Mesodermal cell (in vitro differentiated cells): ENCODE data around the gene DPY19L2.
"Not testable (repeated sequence)": the region's sequence is repeated elsewhere in the genome, so short reads cannot be mapped to it uniquely, and the experiment has no call there.

Experiments used
- H3K27ac ChIP-seq: 2 replicates; pipeline ENCODE4 v1.7.0; 2013; ENCODE audit warnings: mild to moderate bottlenecking, low read depth, low read length, moderate library complexity; ENCODE audit not compliant: severe bottlenecking
- H3K36me3 ChIP-seq: 2 replicates; pipeline ENCODE4 v1.7.1; 2013; ENCODE audit warnings: mild to moderate bottlenecking, low read length, moderate library complexity; ENCODE audit not compliant: control insufficient read depth, insufficient read depth
- H3K4me1 ChIP-seq: one replicate; pipeline ENCODE4 v1.7.1; 2013; ENCODE audit warnings: mild to moderate bottlenecking, low read length; ENCODE audit not compliant: insufficient read depth, control insufficient read depth, poor library complexity, severe bottlenecking
- H3K4me3 ChIP-seq: 2 replicates; pipeline ENCODE4 v1.7.0; 2013; ENCODE audit warnings: low read length, control low read depth, mild to moderate bottlenecking; ENCODE audit not compliant: insufficient read depth, poor library complexity, severe bottlenecking; ENCODE audit errors: extremely low read depth
- H3K9me3 ChIP-seq: 2 replicates; pipeline ENCODE4 v1.7.1; 2013; ENCODE audit warnings: mild to moderate bottlenecking, low read length, moderate library complexity; ENCODE audit not compliant: control insufficient read depth
- WGBS, 2 experiments: methylation state at CpG; one replicate each; pipeline ENCODE4 v1.1.5; 2013; ENCODE audit warnings: missing lambda C conversion rate in 2 of 2; ENCODE audit not compliant: insufficient coverage in 2 of 2; 5-methylcytosine and 5-hydroxymethylcytosine counted together

Gene DPY19L2

DNA sequence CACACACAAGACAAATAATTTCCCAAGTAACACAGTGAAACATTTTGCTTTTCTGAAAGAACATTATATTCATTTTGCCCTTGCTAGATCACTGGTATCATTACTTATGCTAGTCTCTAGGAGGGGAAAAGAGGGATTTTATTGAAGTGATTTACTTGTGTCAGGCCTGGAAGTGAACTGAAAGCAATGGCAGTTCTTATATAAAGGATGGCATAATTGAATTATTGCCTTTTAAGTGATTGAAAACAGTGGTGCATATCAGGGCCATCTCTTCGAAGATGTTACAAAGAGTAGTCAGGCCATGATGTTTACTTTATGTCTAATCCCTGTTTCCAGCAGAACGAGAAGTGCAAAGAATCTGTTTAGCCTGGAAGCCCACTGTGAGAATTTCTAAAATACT is 30.7 kb upstream of the DPY19L2 start:
- H3K4me1 ChIP-seq, H3K4me3 ChIP-seq, H3K9me3 ChIP-seq, H3K36me3 ChIP-seq, H3K27ac ChIP-seq: not testable (repeated sequence)
- no CpG with 5 or more reads among the region's 2 CpGs for whole genome bisulfite sequencing, 2 experiments

DNA sequence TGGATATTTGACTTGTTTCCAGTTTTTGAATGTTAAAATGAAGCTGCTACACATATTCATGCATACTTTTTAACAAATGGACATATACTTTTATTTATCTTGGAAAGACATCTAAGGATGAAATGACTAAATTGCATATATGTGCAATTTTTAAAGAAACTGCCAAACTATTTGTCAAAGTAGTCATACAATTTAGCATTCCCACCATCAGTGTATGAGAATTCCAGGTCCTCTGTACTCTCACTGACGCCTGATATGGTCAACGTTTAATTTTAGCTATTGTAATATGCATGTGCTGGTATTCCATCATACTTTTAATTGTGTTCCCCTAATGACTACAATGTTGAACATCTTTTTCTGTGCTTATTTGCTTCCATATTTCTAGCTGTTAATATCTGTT is 22.5 kb upstream of the DPY19L2 start:
- WGBS, 2 experiments, result 92% methylated on average over 2 of the region's 2 CpGs; no CpG with 5 or more reads in 1 of the 2 experiments
- not testable (repeated sequence) for H3K4me3 ChIP-seq, H3K9me3 ChIP-seq, H3K27ac ChIP-seq, H3K4me1 ChIP-seq, H3K36me3 ChIP-seq

DNA sequence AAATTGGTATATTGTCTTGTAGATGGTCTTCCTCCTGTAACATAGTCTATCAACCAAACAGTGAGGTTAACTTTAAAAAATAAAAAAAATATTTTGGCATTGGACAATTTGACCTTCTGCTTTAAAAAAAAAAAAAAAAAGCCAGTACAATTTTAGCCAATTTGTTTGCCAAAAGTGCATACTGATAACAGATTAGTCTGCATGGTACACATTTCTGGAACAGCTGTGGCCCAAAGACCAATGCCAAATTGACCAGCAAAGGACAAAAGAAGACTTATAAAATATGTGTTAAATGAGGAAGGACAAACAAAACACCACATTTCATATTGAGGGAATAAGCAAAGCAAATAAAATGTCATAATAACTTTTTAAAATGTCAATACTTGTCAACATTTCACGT is 20.8 kb upstream of the DPY19L2 start:
- H3K4me1 ChIP-seq, H3K9me3 ChIP-seq, H3K27ac ChIP-seq, H3K4me3 ChIP-seq, H3K36me3 ChIP-seq: not testable (repeated sequence)
- no CpG with 5 or more reads among the region's 1 CpG for WGBS, 2 experiments

DNA sequence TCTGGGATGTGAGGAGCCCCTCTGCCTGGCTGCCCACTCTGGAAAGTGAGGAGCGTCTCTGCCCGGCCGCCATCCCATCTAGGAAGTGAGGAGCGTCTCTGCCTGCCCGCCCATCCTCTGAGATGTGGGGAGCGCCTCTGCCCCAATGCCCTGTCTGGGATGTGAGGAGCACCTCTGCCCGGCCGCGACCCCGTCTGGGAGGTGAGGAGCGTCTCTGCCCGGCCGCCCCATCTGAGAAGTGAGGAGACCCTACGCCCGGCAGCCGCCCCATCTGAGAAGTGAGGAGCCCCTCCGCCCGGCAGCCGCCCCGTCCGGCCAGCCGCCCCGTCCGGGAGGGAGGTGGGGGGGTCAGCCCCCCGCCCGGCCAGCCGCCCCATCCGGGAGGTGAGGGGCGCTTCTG is 18.3 kb upstream of the DPY19L2 start:
- H3K36me3 ChIP-seq, H3K9me3 ChIP-seq, H3K4me1 ChIP-seq, H3K4me3 ChIP-seq, H3K27ac ChIP-seq: not testable (repeated sequence)
- WGBS, 2 experiments, result 98% methylated on average over 9 of the region's 29 CpGs; no CpG with 5 or more reads in 1 of the 2 experiments

DNA sequence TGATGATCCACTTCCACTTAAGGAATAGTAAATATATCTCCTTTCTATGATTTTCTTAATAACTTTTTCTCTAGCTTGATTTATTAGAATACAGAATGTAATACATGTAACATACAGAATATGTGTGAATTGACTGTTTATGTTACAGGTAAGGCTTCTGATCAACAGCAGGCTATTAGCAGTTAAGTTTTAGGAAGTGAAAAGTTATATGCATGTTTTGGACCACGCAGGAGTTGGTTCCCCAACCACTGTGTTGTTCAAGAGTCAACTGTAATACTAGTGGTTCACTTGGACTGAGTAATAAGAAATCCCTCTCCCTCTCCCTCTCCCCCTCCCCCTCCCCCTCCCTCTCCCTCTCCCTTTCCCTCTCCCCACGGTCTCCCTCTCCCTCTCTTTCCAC is 17.5 kb upstream of the DPY19L2 start:
- no CpG with 5 or more reads among the region's 2 CpGs for WGBS, 2 experiments

DNA sequence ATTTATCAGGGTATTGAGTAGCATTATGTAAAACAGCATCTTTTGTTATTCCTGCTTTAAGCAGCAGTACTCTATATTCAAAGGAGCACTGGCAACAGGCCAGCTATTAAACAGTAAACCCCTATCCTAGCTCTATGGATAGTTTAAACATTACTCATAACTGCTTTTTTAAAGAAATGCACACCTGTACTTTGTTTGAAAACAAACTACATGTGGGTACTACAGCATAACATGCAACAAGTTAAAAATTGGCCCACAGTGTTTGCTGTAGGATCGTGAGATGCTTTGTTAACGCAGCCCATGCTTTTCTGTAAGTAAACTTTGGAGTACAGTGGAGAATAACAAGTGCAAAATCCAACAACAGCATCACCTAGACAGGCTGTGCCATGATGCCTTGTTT is 14.3 kb upstream of the DPY19L2 start:
- H3K4me3 ChIP-seq, H3K36me3 ChIP-seq, H3K9me3 ChIP-seq, H3K27ac ChIP-seq, H3K4me1 ChIP-seq: not testable (repeated sequence)
- WGBS, 2 experiments, result no CpG with 5 or more reads among the region's 2 CpGs

More for the DNA sequence above, 17.5 kb upstream of the DPY19L2 start:
- not testable (repeated sequence) for H3K4me3 ChIP-seq, H3K36me3 ChIP-seq, H3K4me1 ChIP-seq, H3K9me3 ChIP-seq, H3K27ac ChIP-seq

DNA sequence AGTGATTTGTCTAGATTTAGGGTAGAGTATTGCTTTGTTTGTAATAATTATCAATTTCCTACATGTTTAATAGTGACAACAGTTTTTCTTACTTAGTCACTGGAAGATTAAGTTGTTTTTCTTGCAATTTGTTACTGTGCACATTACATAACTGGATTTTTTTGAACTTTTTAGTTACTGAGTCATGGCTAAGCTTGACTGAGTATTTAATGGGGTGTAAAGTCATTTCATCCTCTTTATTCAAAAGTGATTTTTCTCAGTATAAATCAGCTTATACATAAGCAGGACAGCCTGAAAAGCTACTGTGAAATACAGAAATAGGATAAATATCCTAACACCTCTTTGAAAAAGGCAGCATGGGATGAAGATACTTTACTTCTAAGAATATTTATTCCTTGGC is 12.5 kb upstream of the DPY19L2 start:
- not testable (repeated sequence) for H3K4me1 ChIP-seq, H3K9me3 ChIP-seq, H3K36me3 ChIP-seq, H3K4me3 ChIP-seq, H3K27ac ChIP-seq

DNA sequence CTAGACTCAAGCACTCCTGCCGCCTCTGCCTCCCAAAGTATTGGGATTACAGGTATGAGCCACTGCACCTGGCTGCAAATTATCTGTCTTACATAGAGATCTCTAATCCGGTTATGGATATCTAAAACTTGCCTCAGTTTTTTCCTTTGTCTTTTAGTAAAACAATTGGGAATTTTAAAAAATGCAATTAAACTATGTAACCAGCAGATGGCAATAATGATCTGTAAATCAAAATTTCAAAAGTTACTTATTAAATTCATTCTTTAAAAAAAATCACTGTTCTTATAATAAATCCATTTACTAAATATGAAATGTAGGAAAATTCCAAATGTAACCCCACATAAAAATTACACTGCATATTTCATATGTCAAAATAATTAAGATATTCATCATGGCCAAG is 4.3 kb upstream of the DPY19L2 start:
- H3K4me1 ChIP-seq, H3K36me3 ChIP-seq, H3K27ac ChIP-seq, H3K4me3 ChIP-seq, H3K9me3 ChIP-seq: not testable (repeated sequence)
- 83% methylated on average over 1 of the region's 2 CpGs; no CpG with 5 or more reads in 1 of the 2 experiments for WGBS, 2 experiments

DNA sequence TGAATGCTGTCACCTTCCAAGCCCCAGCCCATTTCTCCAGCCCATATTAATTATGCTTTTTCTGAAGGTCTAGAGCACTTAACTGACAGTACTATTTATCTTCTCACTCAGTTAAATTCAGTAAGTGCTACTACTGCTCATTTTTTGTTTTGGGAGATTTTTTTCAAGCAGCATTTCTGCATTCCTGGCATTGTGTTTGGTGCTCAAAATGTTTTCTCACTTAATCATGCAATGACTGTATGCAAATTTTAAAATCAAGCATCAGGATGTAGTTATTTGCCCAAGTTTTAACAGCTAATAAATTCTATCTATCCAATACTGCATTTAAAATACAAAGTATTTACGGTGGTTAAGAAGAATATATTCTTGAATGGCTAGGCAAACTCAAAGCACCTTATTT is 1.6 kb upstream of the DPY19L2 start:
- H3K27ac ChIP-seq, H3K9me3 ChIP-seq, H3K4me1 ChIP-seq, H3K36me3 ChIP-seq, H3K4me3 ChIP-seq: not testable (repeated sequence)
- WGBS, 2 experiments, result no CpG with 5 or more reads among the region's 1 CpG

DNA sequence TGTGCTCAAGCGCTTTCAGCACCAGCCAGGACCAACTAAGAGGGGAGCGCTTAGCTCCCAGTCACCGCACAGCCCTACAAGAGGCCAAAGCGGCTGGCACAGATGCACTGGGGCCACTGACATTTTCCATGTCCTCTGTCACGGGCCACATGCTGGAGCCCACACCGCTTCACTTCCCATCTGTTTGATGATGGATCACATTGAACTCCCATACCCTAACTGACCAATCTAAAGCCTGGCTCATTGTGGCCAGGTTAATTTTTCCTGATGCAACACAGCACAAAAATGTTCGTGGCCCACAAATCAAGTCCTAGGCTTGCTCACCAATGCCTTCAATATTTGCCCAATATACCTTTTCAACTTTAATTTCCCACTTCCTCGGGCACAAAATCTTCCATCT is 1.1 kb upstream of the DPY19L2 start:
- not testable (repeated sequence) for H3K9me3 ChIP-seq, H3K36me3 ChIP-seq, H3K4me3 ChIP-seq, H3K27ac ChIP-seq, H3K4me1 ChIP-seq
- WGBS, 2 experiments, result 60% methylated on average over 2 of the region's 8 CpGs; no CpG with 5 or more reads in 1 of the 2 experiments

DNA sequence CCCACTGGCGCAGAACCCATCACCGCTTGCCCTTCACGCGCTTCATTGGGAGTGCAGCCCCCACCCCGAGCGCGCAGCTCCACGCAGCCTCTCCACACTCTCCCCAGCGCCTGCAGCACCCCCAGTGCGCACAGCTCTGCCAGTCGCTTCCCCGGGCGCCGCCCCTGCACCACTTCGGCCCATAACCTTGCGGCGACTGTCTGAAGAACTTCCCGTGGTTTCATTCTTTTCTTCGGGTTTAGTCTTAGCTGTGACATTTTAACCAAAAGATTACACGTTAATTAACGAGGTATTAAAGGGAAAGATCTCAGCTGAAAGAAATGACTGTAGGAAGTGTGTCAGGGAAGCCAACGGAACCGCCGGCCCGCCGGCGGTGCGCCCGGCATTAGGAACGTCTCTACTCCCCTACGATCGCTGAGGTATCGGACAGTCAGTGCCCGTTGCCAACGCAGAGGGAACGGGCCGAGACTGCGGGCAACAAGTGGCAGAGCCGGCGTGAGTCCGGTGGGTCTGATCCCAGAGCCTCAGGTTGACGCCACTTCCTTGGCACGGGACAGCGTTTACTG is 590 bp upstream of the DPY19L2 start:
- H3K36me3 ChIP-seq, H3K9me3 ChIP-seq, H3K4me1 ChIP-seq, H3K27ac ChIP-seq: not testable (repeated sequence)
- peak overlapping the region; percentile 58 for H3K4me3 ChIP-seq
- 1 to 3% methylated on average over 19 to 29 of the region's 44 CpGs for WGBS, 2 experiments

DNA sequence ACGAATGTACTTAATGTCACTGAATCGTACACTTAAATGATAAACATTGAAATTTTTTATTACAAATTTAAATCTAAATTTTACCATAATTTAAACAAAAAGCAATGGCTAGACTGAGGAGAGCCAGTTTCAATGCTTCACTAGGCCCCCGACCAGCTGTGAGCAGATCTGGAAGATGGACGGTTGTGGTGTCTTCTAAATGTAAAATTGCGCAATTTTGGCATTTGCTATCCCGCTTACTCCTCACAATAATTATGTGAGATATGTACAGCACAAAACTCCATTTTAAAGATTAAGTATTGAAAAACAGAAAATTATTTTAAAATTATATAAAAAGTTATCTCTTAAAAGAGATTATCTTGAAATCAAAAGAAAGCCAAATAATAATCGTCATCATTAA is 5.3 kb downstream of the DPY19L2 start:
- not testable (repeated sequence) for H3K9me3 ChIP-seq, H3K27ac ChIP-seq, H3K36me3 ChIP-seq, H3K4me3 ChIP-seq, H3K4me1 ChIP-seq
- 88 to 100% methylated on average over 1 of the region's 7 CpGs for WGBS, 2 experiments
